Stimulated activated CD8-positive, alpha-beta memory T cell treated with anti-CD3 and anti-CD28 coated beads, Interleukin-7, amount 100 ng/mL, for 24 hours (primary cell): ENCODE results near the gene KCNMA1.

Source experiments
- DNase-seq: peaks from one replicate; pipeline ENCODE4 v3.0.0-alpha.2; 2020; ENCODE audit warnings: low read depth

The KCNMA1 gene

DNA sequence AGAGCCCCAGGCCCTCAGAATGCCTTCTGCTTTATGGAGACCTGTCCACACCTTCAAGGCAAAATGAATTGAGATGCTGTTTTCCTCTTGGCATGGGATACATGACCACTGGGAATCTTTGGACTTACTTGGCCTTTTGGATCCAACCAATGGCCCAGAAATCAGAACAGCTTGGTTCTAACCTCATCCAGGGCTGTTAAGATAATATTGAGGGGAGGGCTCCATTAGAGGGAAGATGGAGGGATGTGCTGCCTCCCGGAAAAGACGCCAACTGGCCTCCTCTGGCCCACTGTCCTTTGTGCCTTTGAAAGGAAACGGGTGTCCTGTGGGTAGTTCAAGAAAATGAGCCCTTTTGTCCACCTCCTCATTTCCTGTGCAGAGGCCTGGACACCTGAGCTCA lies 530.9 kb downstream of the KCNMA1 start:
- DNase-seq: no peak

DNA sequence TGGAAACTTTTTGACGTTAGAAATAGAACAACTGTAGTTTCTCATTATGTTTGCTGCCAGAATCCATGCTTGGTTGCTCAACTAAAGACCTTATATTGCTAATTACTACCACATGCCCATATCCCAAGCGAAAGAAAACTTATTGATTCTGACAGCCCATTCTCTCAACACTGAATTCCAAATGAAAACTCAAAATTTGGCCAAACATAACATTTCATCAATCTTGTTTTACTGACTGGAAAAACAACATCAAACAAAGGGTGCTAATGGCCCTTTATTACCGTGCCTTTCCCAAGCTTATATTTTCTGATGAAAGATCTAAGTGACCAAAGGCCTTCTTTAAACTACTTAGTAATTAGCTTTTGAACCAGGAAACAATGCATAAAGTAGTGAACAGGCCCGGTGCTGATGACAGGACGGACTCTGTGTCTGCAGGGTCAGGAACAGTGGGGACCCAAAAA lies 531.8 kb downstream of the KCNMA1 start:
- no peak for DNase-seq

DNA sequence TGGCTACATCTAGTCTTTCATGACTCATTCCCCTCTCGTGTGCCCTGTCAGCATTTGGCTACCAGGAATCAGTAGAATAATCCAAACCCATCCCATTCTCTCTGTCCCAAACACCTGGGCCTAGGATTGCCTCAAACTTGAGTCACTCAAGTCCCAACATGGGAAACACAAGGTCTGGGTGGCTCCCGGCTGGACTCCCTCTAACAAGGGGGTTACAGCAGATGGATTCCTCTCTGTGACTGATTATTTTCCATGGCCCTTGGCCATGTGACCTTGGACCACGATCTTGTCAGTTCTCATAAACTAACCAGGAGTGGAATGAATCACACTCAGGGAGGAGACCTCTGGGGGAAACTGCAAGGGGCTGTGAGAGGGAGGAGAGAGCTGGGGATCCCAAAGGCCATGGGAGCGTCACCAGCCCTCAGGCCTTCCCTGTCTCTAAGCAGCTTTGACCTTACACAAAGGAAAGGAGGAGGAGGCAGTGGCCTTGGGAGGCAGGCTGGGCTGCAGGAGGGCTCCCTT lies 533.1 kb downstream of the KCNMA1 start:
- no peak for DNase-seq

DNA sequence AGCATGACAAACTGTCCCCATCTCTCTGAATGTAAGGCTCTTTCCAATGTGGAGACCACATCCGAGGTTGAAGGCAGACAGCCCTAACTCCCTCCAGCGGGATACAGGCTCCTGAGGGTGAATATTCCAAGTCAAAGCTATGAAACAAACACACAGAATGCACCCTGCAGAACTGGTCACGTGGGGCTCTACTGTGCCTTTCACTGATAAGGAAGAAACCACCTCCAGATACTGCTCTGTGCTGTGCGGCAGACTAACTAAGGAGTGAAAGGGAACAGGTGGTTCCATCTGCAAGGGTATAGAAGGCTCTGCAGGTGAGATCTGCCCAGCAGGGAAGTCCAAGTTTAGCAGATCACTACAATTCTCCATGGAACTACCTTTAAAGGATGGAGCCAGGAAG lies 534.4 kb downstream of the KCNMA1 start:
- DNase-seq: no peak

DNA sequence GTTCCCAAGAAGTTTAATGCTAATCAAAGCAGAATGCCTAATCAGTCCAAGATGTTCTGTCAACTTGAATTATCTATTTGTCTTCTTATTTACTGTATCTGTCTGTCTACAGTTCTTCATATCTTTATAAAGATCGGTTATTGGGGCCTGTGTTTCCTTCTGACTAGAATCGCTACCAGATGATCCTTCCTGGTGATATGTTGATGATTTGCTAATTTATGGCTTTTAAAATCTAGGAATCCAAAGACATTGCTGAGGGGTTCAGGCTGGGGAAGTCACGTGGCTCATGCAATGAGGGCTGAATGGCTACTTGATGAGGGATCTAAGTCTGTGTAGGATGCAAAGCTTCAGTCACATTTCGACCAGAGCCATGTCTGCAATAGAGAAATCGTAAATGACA lies 536.3 kb downstream of the KCNMA1 start:
- no peak for DNase-seq

DNA sequence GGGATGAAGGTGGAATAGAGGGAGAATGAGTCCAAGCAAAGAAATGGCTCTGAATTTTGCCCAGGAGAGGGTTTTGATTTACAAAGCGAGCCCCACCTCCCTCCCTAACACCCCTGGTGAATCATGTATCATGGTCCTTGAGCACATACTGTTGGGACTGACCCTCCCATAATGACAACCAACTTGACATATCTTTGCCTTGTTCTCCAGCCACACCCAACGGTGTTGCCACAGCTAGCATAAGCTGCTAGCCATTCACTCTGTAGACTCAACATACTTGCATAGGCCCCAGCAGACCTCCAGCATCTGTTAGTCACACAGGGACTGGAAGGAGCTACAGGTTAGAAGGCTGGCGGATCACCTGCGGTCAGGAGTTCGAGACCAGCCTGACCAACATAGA lies 538.5 kb downstream of the KCNMA1 start:
- no peak for DNase-seq

DNA sequence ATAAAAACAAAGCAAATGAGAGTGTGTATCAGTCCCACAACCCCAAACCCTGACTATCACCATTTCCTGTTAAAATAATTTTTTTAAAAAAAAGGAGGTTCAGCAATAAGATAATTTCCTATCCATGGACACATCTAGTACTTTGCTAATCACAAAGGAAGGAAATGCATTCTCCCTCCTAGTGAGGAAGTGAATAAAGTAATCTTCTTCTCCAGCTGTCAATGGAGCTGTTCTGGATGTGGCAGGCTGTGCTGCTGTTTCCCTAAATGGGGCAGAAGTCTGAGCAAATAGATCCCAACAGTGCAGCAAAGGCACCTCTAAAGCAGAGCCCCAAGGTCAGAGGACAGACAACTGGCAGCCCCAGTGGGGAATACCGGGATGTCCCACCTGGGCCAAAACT lies 540.0 kb downstream of the KCNMA1 start:
- no peak for DNase-seq

DNA sequence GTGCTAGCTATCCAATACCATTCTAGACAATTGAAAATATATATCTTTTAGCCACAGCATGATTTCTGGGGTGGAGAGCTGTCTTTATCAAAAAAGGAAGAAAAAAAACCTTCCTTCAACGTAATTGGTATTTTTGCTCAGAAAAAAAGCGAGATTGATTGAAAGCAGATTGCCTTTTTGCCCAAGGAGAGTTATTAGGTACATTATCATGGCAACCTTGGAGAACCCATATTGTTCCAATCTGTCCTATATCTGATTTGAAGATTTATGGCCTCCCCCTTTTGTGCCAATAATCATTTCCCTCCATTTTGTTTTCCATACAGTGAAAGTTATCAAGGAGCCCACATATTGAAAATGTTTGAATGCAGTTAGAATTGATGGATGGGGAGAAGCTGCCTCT lies 544.5 kb downstream of the KCNMA1 start:
- no peak for DNase-seq

DNA sequence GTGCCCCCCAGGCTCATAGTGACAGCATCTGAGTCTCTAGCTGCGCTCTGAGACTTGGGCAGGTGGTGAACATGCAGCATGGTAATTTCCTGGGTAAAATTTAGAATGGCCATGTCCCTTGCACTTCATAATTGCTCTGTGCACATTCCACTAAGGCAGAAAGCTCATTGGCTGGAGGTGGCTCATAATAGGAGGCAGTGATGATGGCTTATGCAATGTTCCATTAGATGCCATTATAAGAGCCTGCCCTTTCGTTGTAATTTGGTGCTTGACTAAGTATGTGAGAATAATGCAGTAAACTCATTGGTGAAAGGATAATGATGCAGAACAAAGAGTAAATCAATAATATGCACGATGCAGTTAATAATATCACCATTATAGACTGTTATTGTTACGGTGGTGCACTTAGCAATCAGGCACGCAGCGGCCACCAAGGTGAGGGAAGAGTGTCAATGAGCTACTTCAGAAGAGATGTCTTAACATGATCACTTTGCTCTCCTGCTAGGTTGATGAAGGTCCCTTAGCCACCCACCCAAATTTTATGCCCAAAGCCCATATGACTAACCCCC lies 545.9 kb downstream of the KCNMA1 start:
- no peak for DNase-seq

DNA sequence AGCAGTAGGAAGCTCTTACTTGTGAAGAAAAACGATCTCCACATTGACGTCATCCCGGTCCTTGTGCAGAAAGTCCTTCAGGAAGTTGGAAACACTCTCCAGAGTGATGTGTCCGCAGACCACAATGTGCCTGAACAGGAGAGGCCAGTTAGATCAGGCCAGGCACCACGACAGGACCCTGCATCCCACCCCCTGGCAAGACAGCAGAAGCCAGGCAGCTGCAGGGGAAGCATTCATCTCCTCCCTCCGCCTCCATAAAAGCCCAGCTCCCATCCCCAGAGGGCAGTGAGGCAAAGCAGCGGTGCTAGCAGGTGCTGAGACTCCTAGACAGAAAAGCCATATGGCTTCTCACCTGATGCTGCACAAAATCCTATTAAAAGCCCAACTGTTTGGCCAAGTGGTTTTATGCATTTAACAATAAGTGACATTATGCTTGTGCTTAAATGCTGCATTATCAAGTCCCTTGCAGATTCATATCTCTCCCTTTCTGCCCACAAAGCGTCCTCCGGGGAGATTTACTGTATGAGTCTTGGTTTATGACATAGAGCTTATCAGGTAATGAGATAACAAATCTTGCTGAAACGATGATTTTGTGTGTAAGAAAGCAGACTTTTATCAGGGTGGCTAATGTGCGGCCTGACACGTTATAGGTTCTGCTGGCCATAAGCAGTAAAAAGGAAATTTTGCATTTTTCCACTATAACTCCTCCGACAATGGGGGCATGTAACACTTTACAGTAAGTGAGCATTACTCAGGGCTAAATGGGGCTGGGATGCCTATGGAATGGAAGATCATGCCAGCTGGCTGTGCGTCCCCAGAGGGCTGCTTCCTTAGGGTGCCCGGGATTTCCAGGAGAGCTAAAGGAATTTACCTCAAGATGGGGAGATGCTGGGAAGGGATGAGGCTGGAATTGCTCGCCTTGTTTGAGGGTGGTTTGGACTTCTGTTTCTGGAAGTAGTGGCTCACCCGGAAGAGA lies 546.9 kb downstream of the KCNMA1 start:
- no peak for DNase-seq

DNA sequence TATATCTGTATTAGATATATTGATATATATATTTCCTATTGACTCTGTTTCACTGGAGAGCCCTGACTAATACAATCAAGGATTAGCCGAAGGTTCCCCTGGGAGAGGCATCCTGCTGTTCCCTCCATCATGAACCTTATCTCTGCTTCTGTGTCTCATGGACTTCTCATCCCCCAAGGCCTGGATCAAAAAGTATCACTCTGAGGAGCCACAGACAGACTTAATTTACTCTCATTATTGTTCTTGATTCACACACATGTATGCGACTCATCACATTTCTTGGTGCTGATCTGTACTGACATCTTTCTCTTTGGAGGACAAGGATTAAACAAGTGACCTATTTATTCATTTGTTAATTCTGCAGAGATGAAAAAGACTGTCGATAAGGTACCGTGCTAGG lies 550.2 kb downstream of the KCNMA1 start:
- no peak for DNase-seq

DNA sequence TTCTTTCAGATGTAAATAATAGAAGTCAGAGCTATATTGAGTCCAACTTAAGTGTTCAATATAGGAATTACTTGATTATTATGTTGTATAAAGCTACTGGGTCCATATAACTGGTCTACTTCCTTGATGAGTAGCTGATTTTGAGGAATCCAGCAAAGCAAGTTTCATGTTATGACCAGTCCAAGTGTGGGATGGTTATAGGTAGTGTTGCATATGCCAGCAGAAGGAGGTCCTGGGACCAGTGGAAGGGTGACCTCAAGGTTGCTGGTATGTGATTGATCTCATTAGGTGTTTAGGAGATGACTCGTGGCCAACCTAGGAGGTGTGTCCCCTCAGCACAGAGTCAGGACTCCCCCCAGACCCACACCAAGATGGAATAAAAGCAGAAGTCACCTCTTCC lies 551.5 kb downstream of the KCNMA1 start:
- no peak for DNase-seq

DNA sequence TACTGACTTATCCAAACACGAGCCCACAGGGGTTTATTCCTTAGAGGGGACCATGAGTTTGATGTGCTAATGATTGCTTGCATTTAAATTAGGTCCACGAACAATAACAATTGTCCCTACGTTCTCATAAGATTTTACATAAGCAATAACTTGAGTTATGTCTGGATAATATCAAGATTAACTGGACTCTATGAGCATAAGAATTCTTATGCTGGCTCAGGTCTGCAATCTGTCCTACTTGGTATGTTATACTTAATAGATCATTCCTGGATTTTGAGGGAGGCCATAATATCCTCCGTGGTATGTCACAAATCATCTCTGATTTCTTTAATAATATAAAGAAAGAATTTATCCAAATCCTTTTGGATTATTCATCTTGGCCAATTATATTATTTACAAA lies 552.3 kb downstream of the KCNMA1 start:
- no peak for DNase-seq

DNA sequence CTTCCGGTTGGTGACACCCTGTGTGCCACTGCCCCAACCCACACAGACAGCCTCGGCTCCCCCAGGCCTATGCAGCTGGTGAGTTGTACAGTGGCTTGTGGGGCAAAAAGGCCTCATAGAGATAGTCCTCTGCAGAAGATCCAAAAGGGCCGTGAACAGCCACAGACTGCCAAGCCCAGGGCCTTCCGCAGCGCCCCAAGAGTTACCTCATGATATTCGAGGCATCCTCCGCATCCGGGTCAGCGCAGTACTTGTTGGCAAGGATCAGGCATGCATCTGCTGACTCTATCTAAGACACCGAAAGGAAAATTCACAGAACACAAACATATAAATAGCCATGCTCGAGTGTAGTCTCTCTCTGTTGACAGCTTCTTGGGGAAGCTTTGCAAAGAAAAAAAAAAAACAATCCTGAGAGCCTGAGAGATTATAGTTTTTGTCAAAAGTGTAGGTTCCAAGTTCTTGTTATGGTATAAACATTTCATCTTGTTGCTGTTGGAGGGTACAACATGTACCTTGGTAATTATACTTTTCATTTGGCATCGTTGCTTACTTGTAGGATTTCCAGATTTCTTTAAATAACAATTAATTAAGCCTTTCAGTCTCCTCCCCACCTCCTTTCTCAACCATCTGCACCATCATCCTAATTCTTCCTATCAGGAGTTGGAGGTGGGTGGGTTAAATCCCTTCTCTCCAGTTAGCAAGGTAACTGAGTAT lies 553.0 kb downstream of the KCNMA1 start:
- DNase-seq: no peak

DNA sequence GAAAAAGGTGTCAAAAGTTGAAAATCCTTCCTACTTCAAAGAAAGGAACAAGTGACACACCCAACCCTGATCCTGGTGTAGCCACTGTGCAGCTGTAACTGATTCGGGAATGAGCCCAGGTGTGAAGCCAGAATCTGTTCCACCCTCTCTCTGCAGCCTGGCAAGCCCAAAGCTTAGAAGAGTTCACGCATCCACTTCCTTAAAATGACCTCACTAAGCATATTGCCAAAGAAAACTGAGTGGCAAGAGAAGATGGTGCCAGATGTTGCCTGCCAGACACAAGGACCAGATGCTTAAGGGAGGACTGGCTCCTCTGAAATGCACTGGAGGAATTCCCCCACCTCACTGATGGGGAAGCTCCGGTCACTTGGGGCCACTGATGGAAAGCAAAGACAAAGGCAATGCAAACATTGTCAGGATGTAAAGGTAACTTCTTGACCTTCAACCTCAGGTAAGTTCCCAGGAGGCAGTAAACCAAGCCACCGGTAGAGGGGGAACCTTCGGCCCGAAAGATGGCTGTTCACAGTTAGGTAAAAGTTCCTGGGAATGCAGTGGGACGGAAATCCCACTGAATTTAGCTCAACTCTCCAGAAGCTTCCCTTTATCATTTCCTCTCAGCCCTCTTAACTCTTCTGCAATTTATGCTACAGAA lies 554.9 kb downstream of the KCNMA1 start:
- no peak for DNase-seq

DNA sequence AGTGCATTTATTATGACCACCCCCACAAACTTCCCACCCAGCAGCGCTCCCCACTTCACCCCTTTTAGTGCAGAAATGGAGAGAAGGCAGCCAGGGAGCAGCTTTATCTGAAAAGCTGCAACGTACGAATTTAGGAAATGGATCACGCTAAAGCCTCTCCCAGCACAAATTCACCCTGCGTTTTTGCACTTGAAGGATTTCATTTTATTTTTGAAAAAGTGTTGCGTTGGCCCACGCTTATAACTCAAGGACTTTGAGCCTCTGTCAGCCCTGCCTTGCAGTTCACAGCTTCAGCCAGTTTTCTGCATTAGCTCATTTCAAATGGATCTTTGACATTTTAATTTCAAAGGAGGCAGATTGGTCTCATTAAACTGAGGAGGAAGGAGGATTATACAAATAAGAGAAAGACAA lies 556.1 kb downstream of the KCNMA1 start:
- DNase-seq: no peak

DNA sequence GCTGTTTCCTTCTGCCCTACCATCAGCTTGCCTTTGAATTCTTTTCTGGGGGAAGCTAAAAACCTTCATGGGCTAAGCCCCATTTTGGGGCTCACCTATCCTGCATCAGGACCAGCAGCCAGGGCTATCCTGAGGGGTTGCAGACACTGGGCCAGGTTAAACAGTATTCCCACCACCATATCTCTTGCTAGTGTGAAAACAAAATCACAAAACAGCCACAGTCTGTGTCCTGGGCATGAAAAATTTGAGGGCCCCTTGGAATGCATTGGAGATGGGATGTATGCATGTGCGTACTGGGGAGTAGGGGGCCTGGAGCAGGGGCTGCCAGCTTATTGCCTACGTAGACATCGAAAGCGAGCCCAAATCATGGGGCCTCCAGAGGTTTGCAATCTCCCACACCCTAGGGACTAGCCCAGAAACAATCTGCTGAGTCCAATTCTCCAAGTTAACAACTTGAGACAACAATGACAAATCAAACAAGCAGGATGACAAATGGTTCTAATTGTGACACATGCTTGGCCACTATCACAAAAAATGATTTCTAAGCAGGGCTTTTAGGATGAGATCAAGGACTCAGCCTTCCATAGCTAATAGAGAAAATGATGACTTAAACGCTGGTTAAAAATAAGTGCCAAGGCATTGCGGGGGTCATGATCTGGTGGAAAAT lies 557.1 kb downstream of the KCNMA1 start:
- no peak for DNase-seq

DNA sequence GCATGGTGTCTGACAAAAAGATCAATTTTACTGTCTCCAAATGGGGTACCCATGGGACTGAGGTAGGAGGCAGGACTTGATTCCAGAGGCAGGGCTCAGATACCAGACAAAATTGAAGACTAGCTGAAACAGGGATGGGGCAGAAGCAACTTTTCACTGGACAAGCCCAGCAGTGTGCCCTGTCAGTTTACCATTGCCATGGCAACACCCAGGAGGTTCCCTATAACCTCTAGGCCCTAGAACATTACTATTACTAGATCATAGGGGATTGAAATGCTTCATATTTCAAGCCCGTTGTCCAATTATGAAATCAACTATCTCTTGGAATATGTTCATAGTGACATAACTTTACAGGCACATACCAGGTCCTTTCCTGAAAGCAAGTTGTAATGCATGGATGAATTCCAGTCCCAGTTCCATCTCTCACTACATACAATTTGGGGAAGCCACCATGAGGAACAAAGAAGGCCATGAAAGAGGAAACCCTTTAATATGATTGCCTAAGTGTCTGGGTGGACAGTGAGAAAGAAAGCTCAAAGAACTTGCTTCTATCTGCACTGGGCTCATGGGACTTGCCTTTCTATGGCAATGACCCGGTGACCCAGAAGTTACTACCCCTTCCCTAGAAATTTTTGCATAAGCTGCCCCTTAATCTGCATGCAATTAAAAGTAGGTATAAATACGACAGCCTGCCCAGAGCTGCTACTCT lies 557.9 kb downstream of the KCNMA1 start:
- no peak for DNase-seq

DNA sequence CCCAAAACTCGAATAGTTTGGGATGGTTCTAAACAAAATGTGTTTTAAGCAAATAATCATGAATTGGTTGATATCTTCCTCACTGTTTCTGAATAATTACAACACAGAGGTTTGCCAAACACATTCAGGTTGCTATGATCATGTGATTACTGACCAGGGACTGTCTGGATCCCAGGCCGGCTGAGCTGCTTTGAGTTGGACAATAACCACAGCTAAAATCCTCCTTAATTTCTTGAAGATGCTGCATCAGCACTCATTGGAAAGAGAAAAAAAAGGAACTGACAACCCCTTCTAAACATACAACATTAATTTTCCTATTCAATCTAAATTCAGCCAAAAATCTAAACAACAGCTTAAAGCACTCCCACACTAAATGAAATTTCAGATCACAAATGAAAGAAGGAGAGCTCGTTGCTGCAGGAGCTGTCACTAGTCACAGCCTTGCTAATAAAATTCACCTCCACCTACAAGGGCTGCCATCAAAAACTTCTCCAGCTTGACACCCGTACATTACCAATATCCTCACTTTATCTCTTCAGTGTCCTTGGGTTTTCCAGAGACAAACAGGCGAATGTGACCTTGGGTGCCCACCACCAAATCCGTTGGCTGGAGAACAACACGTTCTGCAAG lies 560.2 kb downstream of the KCNMA1 start:
- DNase-seq: no peak

DNA sequence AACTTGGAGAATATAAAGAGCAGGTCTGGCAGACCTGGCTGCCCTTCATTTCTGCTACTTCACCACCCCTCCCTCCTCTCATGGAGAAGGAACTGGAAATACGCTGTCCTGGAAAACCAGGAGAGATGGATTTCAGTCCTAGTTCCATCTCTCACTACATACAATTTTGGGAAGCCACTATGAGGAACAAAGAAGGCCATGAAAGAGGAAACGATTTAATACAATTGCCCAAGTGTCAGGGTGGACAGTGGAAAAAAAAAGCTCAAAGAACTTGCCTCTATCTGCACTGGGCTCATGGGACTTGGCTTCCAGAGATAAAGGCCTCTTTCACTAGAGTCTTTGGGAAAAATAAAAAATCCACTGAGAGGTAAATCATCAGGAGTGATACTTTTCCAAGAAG lies 561.7 kb downstream of the KCNMA1 start:
- no peak for DNase-seq
